ENCODE results near the gene PIP4K2C. TPM values are rescaled to one million over a fixed set of nuclear protein-coding genes. Genes with fewer than 3 reads are reported as not detected.
A peak's percentile ranks its signal among the peaks of the same experiment; 100 is the strongest.

PIP4K2C gene
- total RNA-seq, 4 donors from 2014 or later: 22.7 to 30.7 (median 29.0) TPM

DNA sequence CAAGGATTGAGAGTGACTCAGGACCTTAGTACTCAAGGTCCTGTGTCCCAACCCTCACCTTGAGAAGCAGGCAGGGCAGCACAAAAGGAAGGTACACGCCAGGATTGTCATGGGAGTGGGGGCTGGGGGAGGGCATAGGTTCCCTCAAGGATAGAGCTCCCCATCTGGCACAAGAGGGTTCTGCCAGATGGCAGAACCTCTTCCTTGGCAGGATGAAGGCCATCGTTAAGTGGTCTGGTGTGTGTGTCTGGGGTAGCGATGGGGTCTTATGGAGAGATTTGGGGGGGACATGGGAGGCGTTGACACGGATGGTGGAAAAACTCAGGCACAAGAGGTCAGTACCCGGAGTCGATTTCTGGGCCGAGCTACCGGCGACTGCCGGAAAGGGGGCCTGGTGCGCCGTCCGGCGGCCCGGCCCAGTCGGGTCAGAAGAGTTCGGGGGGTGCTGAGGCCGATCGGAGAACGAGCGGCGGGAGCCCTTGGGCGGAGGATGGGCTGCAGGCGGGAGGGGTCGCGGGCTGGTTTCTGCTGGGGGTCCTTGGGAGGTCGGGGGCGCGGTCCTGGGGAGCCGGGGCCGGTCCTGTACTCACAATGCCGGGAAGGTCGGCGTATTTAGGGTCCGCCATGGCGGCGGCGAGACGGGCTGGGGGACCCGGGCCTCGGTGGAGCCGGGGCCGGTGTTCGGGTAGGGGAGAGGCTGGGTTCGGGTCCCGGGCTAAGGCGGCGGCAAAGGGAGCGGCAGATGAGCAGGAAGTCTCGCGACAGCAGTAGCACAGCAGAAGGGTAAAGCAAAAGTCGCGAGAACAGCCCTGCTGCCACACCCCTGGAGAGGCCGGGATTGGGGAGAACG is 44.3 kb upstream of the PIP4K2C start, which contains the start of gene DCTN2:
Gene DCTN2 (minus strand): TSS at position 755 of the 850 bp plus-strand sequence. CDS start 129 bp downstream, at position 626.
- H3K4me3 ChIP-seq: peak within 1 kb of the TSS; percentile 79 to 97 (median 90)
- peaks cover 0 to 27% (median 3%) of the 10 kb centered on the region in 4 donors for H3K27me3 ChIP-seq
- H3K36me3 ChIP-seq: peaks cover 5 to 17% (median 12%) of the 10 kb centered on the region in 4 donors
- no peak for DNase-seq (ENCODE audit: extremely low spot score)
- TF ChIP-seq POLR2AphosphoS5 (IDR thresholded peaks at IDR 0.05) (peak; percentile 80 to 81), EP300 (IDR thresholded peaks at IDR 0.05) (no peak), POLR2A (IDR thresholded peaks at IDR 0.05; ENCODE audit: low read depth) (peak; percentile 16)
- TF ChIP-seq, protein P1, sequence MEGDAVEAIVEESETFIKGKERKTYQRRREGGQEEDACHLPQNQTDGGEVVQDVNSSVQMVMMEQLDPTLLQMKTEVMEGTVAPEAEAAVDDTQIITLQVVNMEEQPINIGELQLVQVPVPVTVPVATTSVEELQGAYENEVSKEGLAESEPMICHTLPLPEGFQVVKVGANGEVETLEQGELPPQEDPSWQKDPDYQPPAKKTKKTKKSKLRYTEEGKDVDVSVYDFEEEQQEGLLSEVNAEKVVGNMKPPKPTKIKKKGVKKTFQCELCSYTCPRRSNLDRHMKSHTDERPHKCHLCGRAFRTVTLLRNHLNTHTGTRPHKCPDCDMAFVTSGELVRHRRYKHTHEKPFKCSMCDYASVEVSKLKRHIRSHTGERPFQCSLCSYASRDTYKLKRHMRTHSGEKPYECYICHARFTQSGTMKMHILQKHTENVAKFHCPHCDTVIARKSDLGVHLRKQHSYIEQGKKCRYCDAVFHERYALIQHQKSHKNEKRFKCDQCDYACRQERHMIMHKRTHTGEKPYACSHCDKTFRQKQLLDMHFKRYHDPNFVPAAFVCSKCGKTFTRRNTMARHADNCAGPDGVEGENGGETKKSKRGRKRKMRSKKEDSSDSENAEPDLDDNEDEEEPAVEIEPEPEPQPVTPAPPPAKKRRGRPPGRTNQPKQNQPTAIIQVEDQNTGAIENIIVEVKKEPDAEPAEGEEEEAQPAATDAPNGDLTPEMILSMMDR (IDR thresholded peaks at IDR 0.05): peak in 2 of 3 experiments; percentile 5 to 9
- H3K9me3 ChIP-seq: no peaks in the 10 kb centered on the region
- peaks cover 44 to 52% (median 48%) of the 10 kb centered on the region in 4 donors for H3K4me1 ChIP-seq
- peak within 1 kb of the TSS; percentile 89 to 95 (median 92) for H3K27ac ChIP-seq (replicated peaks in 1 of 4)
- intact Hi-C loops (cut with DNase I): no loop called here
- 0% methylated on average over 25 of the region's 56 CpGs for WGBS

DNA sequence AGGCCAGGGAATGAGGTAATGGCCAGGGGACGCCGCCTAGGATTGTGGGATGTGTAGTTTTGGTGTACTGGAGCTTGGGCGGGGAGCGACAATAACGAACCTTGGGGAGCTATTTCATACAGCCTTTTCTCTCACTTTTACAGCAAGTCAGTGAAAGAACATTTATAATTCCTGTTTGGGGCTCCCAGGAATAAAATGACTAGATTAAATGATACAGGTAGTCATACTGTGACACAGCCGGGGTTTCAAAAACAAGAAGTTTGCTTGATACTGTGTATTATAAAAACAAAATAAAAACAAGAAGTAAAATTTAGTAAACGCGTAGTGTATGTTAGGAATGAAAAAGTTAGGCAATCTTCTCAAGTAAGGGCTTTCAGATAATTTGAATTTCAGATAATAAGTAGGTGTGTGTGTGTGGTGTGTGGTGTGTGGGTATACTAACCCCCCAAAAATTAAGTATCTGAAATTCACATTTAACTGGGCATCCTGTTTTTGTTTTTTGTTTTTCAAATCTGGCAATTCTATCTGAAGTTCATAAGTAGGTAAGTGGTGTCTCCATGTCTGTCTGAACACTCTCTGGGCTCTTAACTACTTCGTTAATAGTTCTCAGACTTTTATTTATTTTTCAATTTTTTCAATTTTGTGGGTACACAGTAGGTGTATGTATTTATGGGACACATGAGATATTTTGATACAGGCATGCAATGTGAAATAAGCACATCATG is 43.5 kb upstream of the PIP4K2C start:
- intact Hi-C loops (cut with DNase I): loop anchor here (2.0 kb wide), 1 partner anchor 87 kb away; no protein-coding TSS in a partner anchor
- peaks cover 44 to 50% (median 48%) of the 10 kb centered on the region in 4 donors for H3K4me1 ChIP-seq
- WGBS: 17% methylated on average over 9 of the region's 9 CpGs
- peaks cover 0 to 9% (median 5%) of the 10 kb centered on the region in 4 donors for H3K36me3 ChIP-seq
- H3K4me3 ChIP-seq: peak overlapping the region; percentile 79 to 97 (median 90)
- H3K9me3 ChIP-seq: no peaks in the 10 kb centered on the region
- H3K27me3 ChIP-seq: peaks cover 0 to 27% (median 3%) of the 10 kb centered on the region in 4 donors
- TF ChIP-seq EP300 (IDR thresholded peaks at IDR 0.05) (no peak), POLR2AphosphoS5 (IDR thresholded peaks at IDR 0.05) (no peak), POLR2A (IDR thresholded peaks at IDR 0.05; ENCODE audit: low read depth) (no peak)
- TF ChIP-seq, protein P1 (IDR thresholded peaks at IDR 0.05): no peak
- DNase-seq (ENCODE audit: extremely low spot score): peak; percentile 98
- H3K27ac ChIP-seq (replicated peaks in 1 of 4): peak overlapping the region in 3 of 4 donors; percentile 91 to 95 (median 93)

DNA sequence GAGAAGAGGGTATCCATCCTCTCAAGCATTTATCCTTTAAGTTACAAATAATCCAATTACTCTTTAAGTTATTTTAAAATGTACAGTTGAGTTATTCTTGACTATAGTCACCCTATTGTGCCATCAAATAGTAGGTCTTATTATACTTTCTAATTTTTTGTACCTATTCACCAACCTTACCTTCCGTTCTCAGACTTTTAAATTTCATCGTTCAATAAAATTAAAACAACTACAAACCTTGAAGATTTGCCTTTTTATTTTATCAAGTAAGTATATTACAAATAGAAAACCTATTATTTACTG is 43.0 kb upstream of the PIP4K2C start:
- DNase-seq (ENCODE audit: extremely low spot score): no peak
- peaks cover 0 to 5% (median under 1%) of the 10 kb centered on the region in 4 donors for H3K36me3 ChIP-seq
- WGBS: 97% methylated on average over 2 of the region's 2 CpGs
- peaks cover 0 to 27% (median 3%) of the 10 kb centered on the region in 4 donors for H3K27me3 ChIP-seq
- H3K9me3 ChIP-seq: no peaks in the 10 kb centered on the region
- no peak overlapping the region for H3K4me3 ChIP-seq
- TF ChIP-seq POLR2AphosphoS5 (IDR thresholded peaks at IDR 0.05) (no peak), EP300 (IDR thresholded peaks at IDR 0.05) (no peak), POLR2A (IDR thresholded peaks at IDR 0.05; ENCODE audit: low read depth) (no peak)
- TF ChIP-seq, protein P1 (IDR thresholded peaks at IDR 0.05): no peak
- no peak overlapping the region for H3K27ac ChIP-seq (replicated peaks in 1 of 4)
- peaks cover 44 to 50% (median 48%) of the 10 kb centered on the region in 4 donors for H3K4me1 ChIP-seq
- intact Hi-C loops (cut with DNase I): loop anchor here (2.0 kb wide), 1 partner anchor 87 kb away; no protein-coding TSS in a partner anchor

DNA sequence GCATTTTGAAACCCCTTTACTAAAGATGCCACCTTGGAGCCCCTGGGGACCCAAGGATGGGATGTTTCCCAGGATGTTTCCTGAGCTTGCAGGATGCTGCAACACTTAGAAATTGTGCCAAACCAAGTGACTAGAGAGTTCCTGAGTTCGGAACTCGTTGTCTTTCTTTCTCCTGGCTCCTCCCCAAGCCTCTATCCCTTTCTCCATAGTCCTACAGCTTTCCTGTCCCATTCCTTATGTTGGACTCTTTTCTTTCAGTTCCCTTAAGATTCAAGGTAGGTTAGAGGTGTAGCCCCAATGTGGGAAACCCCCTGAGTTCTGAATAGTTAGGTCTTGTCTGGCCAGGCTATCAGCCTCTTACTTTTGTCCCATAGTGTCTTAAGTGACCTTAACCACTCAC is 42.5 kb upstream of the PIP4K2C start:
- peaks cover 0 to 5% (median 0%) of the 10 kb centered on the region in 4 donors for H3K36me3 ChIP-seq
- peaks cover 41 to 47% (median 46%) of the 10 kb centered on the region in 4 donors for H3K4me1 ChIP-seq
- TF ChIP-seq EP300 (IDR thresholded peaks at IDR 0.05) (no peak), POLR2A (IDR thresholded peaks at IDR 0.05; ENCODE audit: low read depth) (no peak), POLR2AphosphoS5 (IDR thresholded peaks at IDR 0.05) (no peak)
- TF ChIP-seq, protein P1 (IDR thresholded peaks at IDR 0.05): no peak
- no peak overlapping the region for H3K27ac ChIP-seq (replicated peaks in 1 of 4)
- H3K27me3 ChIP-seq: peaks cover 0 to 27% (median 3%) of the 10 kb centered on the region in 4 donors
- 39% methylated on average over 2 of the region's 2 CpGs for WGBS
- H3K4me3 ChIP-seq: no peak overlapping the region
- DNase-seq (ENCODE audit: extremely low spot score): no peak
- no peaks in the 10 kb centered on the region for H3K9me3 ChIP-seq
- intact Hi-C loops (cut with DNase I): loop anchor here (2.0 kb wide), 1 partner anchor 88 kb away; no protein-coding TSS in a partner anchor

All from esophagus muscularis mucosa (tissue), 4 donors.